ENCODE data around the gene GFM2. TPM values are rescaled to one million over a fixed set of nuclear protein-coding genes. Genes with fewer than 3 reads are reported as not detected.

Gene GFM2
- total and polyA plus RNA-seq, 2 of the 8 experiments (the other 6 are each of a cell fraction or from before 2014, with no cell fraction given) = 17.8 to 30.6 TPM

GRCh38 chr5:74765929-74766328, 988 bp downstream of the GFM2 start (continued):
- TF ChIP-seq CHD7 (IDR thresholded peaks at IDR 0.05; ENCODE audit: insufficient replicate concordance, low read length) = no peak
- TF ChIP-seq CREB1 (IDR thresholded peaks at IDR 0.05) = no peak
- no peak for TF ChIP-seq KDM1A (IDR thresholded peaks at IDR 0.05; ENCODE audit: borderline replicate concordance, low read length)
- no peak for TF ChIP-seq GTF2F1 (IDR thresholded peaks at IDR 0.05; ENCODE audit: borderline replicate concordance, low read depth, low read length)
- no peak for TF ChIP-seq MAX (IDR thresholded peaks at IDR 0.05)
- no peak for TF ChIP-seq JUN (IDR thresholded peaks at IDR 0.05; ENCODE audit: low read depth, low read length)
- TF ChIP-seq ATF3 (IDR thresholded peaks at IDR 0.05; ENCODE audit: insufficient read depth, low read depth, low read length) = no peak
- TF ChIP-seq EP300 (IDR thresholded peaks at IDR 0.05; ENCODE audit: borderline replicate concordance in 1 of 2, low read depth in 2 of 2, low read length in 2 of 2) = no peak
